Neuronal stem cell (in vitro differentiated cells): ENCODE measurements around the gene CCDC141. TPM values are rescaled to one million over a fixed set of nuclear protein-coding genes. Genes with fewer than 3 reads are reported as not detected.

Source experiments
- DNase-seq: peaks from one replicate; pipeline ENCODE4 v3.0.0-alpha.2; 2013; ENCODE audit warnings: low spot score
- H2AFZ ChIP-seq: one replicate; pipeline ENCODE4 v1.6.1; 2013; ENCODE audit warnings: mild to moderate bottlenecking, low read length, inconsistent platforms
- H2AK5ac ChIP-seq: 2 replicates; pipeline ENCODE4 v1.6.1; 2013; ENCODE audit warnings: low read depth, mild to moderate bottlenecking, inconsistent platforms, low read length, moderate library complexity, mixed read lengths
- H2BK120ac ChIP-seq: 2 replicates; pipeline ENCODE4 v1.6.1; 2013; ENCODE audit warnings: low read depth, mild to moderate bottlenecking, inconsistent platforms, low read length, moderate library complexity, mixed read lengths
- H2BK12ac ChIP-seq: one replicate; pipeline ENCODE4 v1.6.1; 2013; ENCODE audit warnings: low read length, inconsistent platforms
- H2BK15ac ChIP-seq: 2 replicates; pipeline ENCODE4 v1.6.1; 2013; ENCODE audit warnings: mild to moderate bottlenecking, low read length, inconsistent platforms, mixed read lengths
- H2BK5ac ChIP-seq: one replicate; pipeline ENCODE4 v1.6.1; 2013; ENCODE audit warnings: inconsistent platforms, mild to moderate bottlenecking, low read length, moderate library complexity
- H3K14ac ChIP-seq: one replicate; pipeline ENCODE4 v1.6.1; 2013; ENCODE audit warnings: low read length, inconsistent platforms
- H3K18ac ChIP-seq: 2 replicates; pipeline ENCODE4 v1.6.1; 2013; ENCODE audit warnings: low read length, inconsistent platforms
- H3K23ac ChIP-seq: 2 replicates; pipeline ENCODE4 v1.6.1; 2013; ENCODE audit warnings: low read depth, mild to moderate bottlenecking, mixed read lengths, low read length, inconsistent platforms; ENCODE audit not compliant: poor library complexity
- H3K27ac ChIP-seq: replicated peaks from 3 replicates; pipeline ENCODE4 v1.5.1; 2013; ENCODE audit warnings: low read length, inconsistent platforms
- H3K27me3 ChIP-seq, 3 experiments: 2 replicates each; pipeline ENCODE4 v1.6.1; 2013; ENCODE audit warnings: low read length in 3 of 3, mild to moderate bottlenecking in 2 of 3, inconsistent platforms in 1 of 3, low read depth in 1 of 3, mixed read lengths in 1 of 3, moderate library complexity in 1 of 3; ENCODE audit not compliant: control insufficient read depth in 3 of 3, insufficient read depth in 3 of 3
- H3K36me3 ChIP-seq, 2 donors: replicated peaks in 1 of 2; 2 replicates each; pipeline ENCODE4 v1.6.1; 2013; ENCODE audit warnings: low read length in 2 of 2; ENCODE audit not compliant: control insufficient read depth in 2 of 2, insufficient read depth in 2 of 2
- H3K4ac ChIP-seq: 2 replicates; pipeline ENCODE4 v1.6.1; 2013; ENCODE audit warnings: inconsistent platforms, mild to moderate bottlenecking, low read length, moderate library complexity
- H3K4me1 ChIP-seq, 2 donors: 1 replicate in 1 of 2; 2 replicates in 1 of 2; pipeline ENCODE4 v1.6.1; 2013; ENCODE audit warnings: low read length in 2 of 2, low read depth in 1 of 2; ENCODE audit not compliant: control insufficient read depth in 2 of 2, insufficient read depth in 1 of 2
- H3K4me2 ChIP-seq: one replicate; pipeline ENCODE4 v1.6.1; 2013; ENCODE audit warnings: mild to moderate bottlenecking, low read length, inconsistent platforms; ENCODE audit not compliant: insufficient read depth, poor library complexity, severe bottlenecking
- H3K4me3 ChIP-seq, 2 donors: 2 replicates each; pipeline ENCODE4 v1.5.1; 2013; ENCODE audit warnings: low read length in 2 of 2, mild to moderate bottlenecking in 2 of 2, inconsistent platforms in 1 of 2, moderate library complexity in 1 of 2
- H3K79me1 ChIP-seq: one replicate; pipeline ENCODE4 v1.6.1; 2013; ENCODE audit warnings: low read depth, mild to moderate bottlenecking, inconsistent platforms, low read length, moderate library complexity
- H3K9ac ChIP-seq: one replicate; pipeline ENCODE4 v1.6.1; 2013; ENCODE audit warnings: mild to moderate bottlenecking, low read depth, low read length, inconsistent platforms; ENCODE audit not compliant: poor library complexity
- H3K9me3 ChIP-seq, 2 donors: replicated peaks in 1 of 2; 2 replicates each; pipeline versions ENCODE3 to v1.6.1; 2013; ENCODE audit warnings: low read length in 2 of 2, mild to moderate bottlenecking in 2 of 2, inconsistent platforms in 1 of 2, low read depth in 1 of 2, mixed read lengths in 1 of 2, moderate library complexity in 1 of 2; ENCODE audit not compliant: control insufficient read depth in 2 of 2, insufficient read depth in 1 of 2
- H4K8ac ChIP-seq: one replicate; pipeline ENCODE4 v1.6.1; 2013; ENCODE audit warnings: low read depth, mild to moderate bottlenecking, inconsistent platforms, low read length, moderate library complexity
- H4K91ac ChIP-seq: one replicate; pipeline ENCODE4 v1.6.1; 2013; ENCODE audit warnings: low read length, low read depth, mild to moderate bottlenecking, inconsistent platforms; ENCODE audit not compliant: poor library complexity
- WGBS, 2 donors: extraction: QIAGEN DNeasy Blood & Tissue Kit; methylation state at CpG; one replicate each; pipeline ENCODE4 v1.1.7; 2013; ENCODE audit warnings: missing lambda C conversion rate in 2 of 2, mixed read lengths in 1 of 2; ENCODE audit not compliant: insufficient read length in 2 of 2, insufficient replicate concordance in 1 of 2; ENCODE audit errors: extremely low coverage in 2 of 2; 5-methylcytosine and 5-hydroxymethylcytosine counted together
- polyA plus RNA-seq, 2 experiments: library from polyadenylated mRNA; stranded (reverse); fragments of 200-250 nt; gene quantifications; one replicate each; pipeline ENCODE4 v1.2.3, GENCODE V29; 2013

Gene CCDC141, protein sequence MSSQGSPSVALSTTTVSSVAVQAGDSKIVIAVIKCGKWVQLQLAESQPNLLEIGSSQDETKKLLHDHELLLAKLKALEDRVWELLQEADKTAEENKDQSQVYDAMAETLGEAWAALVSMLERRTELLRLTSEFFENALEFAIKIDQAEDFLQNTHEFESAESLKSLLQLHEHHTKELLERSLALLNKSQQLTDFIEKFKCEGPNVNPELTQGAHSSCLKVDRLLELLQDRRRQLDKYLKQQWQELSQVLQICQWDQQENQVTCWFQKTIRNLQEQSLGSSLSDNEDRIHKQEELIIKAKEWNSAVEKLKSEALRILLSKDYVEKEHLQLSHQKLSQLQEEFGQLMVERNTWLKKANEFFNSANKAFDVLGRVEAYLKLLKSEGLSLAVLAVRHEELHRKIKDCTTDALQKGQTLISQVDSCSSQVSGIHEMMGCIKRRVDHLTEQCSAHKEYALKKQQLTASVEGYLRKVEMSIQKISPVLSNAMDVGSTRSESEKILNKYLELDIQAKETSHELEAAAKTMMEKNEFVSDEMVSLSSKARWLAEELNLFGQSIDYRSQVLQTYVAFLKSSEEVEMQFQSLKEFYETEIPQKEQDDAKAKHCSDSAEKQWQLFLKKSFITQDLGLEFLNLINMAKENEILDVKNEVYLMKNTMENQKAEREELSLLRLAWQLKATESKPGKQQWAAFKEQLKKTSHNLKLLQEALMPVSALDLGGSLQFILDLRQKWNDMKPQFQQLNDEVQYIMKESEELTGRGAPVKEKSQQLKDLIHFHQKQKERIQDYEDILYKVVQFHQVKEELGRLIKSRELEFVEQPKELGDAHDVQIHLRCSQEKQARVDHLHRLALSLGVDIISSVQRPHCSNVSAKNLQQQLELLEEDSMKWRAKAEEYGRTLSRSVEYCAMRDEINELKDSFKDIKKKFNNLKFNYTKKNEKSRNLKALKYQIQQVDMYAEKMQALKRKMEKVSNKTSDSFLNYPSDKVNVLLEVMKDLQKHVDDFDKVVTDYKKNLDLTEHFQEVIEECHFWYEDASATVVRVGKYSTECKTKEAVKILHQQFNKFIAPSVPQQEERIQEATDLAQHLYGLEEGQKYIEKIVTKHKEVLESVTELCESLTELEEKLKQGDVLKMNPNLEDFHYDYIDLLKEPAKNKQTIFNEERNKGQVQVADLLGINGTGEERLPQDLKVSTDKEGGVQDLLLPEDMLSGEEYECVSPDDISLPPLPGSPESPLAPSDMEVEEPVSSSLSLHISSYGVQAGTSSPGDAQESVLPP (N-terminal part only)
- 0.17 TPM for polyA plus RNA-seq (2013, experiment 1 of 2)
- polyA plus RNA-seq (2013, experiment 2 of 2), result 0.18 TPM

- Histone ChIP-seq H3K27ac (peak within 1 kb of the TSS; percentile 28), H2BK5ac (no peak within 1 kb of the TSS), H3K4me2 (no peak within 1 kb of the TSS), H3K36me3 (no peaks in the 10 kb centered on the region), H2AFZ (peak within 1 kb of the TSS; percentile 11), H3K9ac (no peak within 1 kb of the TSS), H3K23ac (no peak within 1 kb of the TSS), H4K8ac (no peak within 1 kb of the TSS), H3K4me1 (peaks cover 0 to 23% of the 10 kb centered on the region in 2 donors), H3K14ac (no peak within 1 kb of the TSS), H2BK15ac (no peak within 1 kb of the TSS), H3K4me3 (no peak within 1 kb of the TSS), H2BK12ac (no peak within 1 kb of the TSS), H3K27me3 (no peaks in the 10 kb centered on the region), H2BK120ac (no peak within 1 kb of the TSS), H3K4ac (no peak within 1 kb of the TSS), H4K91ac (no peak within 1 kb of the TSS), H2AK5ac (no peak within 1 kb of the TSS), H3K79me1 (no peaks in the 10 kb centered on the region), H3K9me3 (no peaks in the 10 kb centered on the region), H3K18ac (no peak within 1 kb of the TSS)
- no CpG with 5 or more reads among the region's 12 CpGs for WGBS, 2 donors
- DNase-seq, result no peak
Observed at GRCh38 chr2:179049546-179050311, at the start of gene CCDC141. CCDC141 (minus strand) TSS chr2:179050137; CDS start chr2:179049941, 196 bp downstream.

GRCh38 chr2:179098080-179098689 lies 48.2 kb upstream of the CCDC141 start:
- Histone ChIP-seq H2AFZ (no peak overlapping the region), H2BK120ac (no peak overlapping the region), H3K36me3 (peaks cover 0 to 13% of the 10 kb centered on the region in 2 donors), H3K27me3 (no peaks in the 10 kb centered on the region), H3K9ac (no peak overlapping the region), H3K4me2 (no peak overlapping the region), H3K4ac (no peak overlapping the region), H3K14ac (no peak overlapping the region), H2BK5ac (no peak overlapping the region), H2BK15ac (no peak overlapping the region), H3K4me3 (no peak overlapping the region), H2AK5ac (no peak overlapping the region), H3K18ac (no peak overlapping the region), H3K27ac (no peak overlapping the region), H4K8ac (no peak overlapping the region), H2BK12ac (no peak overlapping the region), H4K91ac (no peak overlapping the region), H3K9me3 (peaks cover 0 to 2% of the 10 kb centered on the region in 2 donors), H3K79me1 (no peaks in the 10 kb centered on the region), H3K23ac (no peak overlapping the region), H3K4me1 (no peaks in the 10 kb centered on the region)
- DNase-seq, result no peak
- WGBS, 2 donors, result no CpG with 5 or more reads among the region's 4 CpGs

DNA sequence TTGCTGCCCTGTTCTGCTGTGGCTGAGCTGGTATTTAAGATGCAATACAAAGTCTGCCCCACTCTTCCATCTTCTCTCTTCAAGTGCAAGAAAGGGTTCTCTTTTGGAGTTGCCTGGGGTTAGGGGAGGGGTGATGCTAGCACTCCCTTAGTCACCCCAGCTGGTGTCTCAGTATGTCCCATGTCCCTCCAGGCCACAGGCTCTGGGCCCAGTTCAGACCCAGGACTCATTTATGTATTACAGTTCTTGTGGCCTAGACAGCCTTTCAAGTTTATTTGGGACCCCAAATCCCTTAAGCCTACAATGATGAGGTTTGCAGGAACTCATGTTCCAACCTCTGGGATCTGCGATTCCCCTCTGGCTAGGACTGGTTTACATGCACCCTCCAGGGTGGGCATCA lies 47.2 kb upstream of the CCDC141 start:
- DNase-seq, result no peak

More for the DNA sequence above, 47.2 kb upstream of the CCDC141 start:
- Histone ChIP-seq H2BK5ac (no peak overlapping the region), H3K9ac (no peak overlapping the region), H3K4me3 (no peak overlapping the region), H2AFZ (no peak overlapping the region), H3K36me3 (peaks cover 0 to 4% of the 10 kb centered on the region in 2 donors), H3K23ac (no peak overlapping the region), H2BK120ac (no peak overlapping the region), H3K4ac (no peak overlapping the region), H3K4me1 (no peaks in the 10 kb centered on the region), H2BK12ac (no peak overlapping the region), H2BK15ac (no peak overlapping the region), H3K79me1 (no peaks in the 10 kb centered on the region), H4K91ac (no peak overlapping the region), H3K27me3 (no peaks in the 10 kb centered on the region), H3K14ac (no peak overlapping the region), H3K27ac (no peak overlapping the region), H3K9me3 (peaks cover 0 to 2% of the 10 kb centered on the region in 2 donors), H3K4me2 (no peak overlapping the region), H2AK5ac (no peak overlapping the region), H4K8ac (no peak overlapping the region), H3K18ac (no peak overlapping the region)
- no CpG with 5 or more reads among the region's 1 CpG for WGBS, 2 donors
